MV-4-11 (cell line): Measurements from ENCODE around the gene AOC3.
"Not testable (repeated sequence)": the region's sequence is repeated elsewhere in the genome, so short reads cannot be mapped to it uniquely, and the experiment has no call there.

Experiments used
- DNase-seq: peaks from one replicate; lab custom pipeline; 2025; lab: John Stamatoyannopoulos, UW

AOC3 gene

GRCh38 chr17:42867694-42868261, 16.8 kb downstream of the AOC3 start:
- not testable (repeated sequence) for DNase-seq

GRCh38 chr17:42868338-42868737, 17.3 kb downstream of the AOC3 start:
- no peak for DNase-seq

GRCh38 chr17:42871647-42872046, 20.6 kb downstream of the AOC3 start:
- no peak for DNase-seq

GRCh38 chr17:42872251-42872965, 21.4 kb downstream of the AOC3 start:
- no peak for DNase-seq

- no peak for DNase-seq
Measured at GRCh38 chr17:42873315-42873714, 22.3 kb downstream of the AOC3 start.

GRCh38 chr17:42873932-42874695, 23.1 kb downstream of the AOC3 start:
- not testable (repeated sequence) for DNase-seq

GRCh38 chr17:42877037-42877436, 26.0 kb downstream of the AOC3 start:
- DNase-seq, result no peak

- no peak for DNase-seq
Measured at GRCh38 chr17:42878123-42878880, 27.3 kb downstream of the AOC3 start.

GRCh38 chr17:42878924-42879595, 28.1 kb downstream of the AOC3 start:
- DNase-seq, result no peak

GRCh38 chr17:42879596-42879985, 28.6 kb downstream of the AOC3 start:
- no peak for DNase-seq

- DNase-seq, result no peak
Measured at GRCh38 chr17:42880776-42881310, 29.8 kb downstream of the AOC3 start.

GRCh38 chr17:42881706-42882105, 30.7 kb downstream of the AOC3 start:
- DNase-seq, result not testable (repeated sequence)

GRCh38 chr17:42882166-42882565, 31.2 kb downstream of the AOC3 start:
- DNase-seq, result no peak

- no peak for DNase-seq
Measured at GRCh38 chr17:42883802-42884558, 33.0 kb downstream of the AOC3 start.

GRCh38 chr17:42885806-42886205, 34.8 kb downstream of the AOC3 start:
- DNase-seq, result not testable (repeated sequence)

GRCh38 chr17:42886283-42887176, 35.5 kb downstream of the AOC3 start:
- peak; percentile 22 for DNase-seq

- no peak for DNase-seq
Measured at GRCh38 chr17:42889809-42890208, 38.8 kb downstream of the AOC3 start.

- no peak for DNase-seq
Measured at GRCh38 chr17:42891539-42892152, 40.6 kb downstream of the AOC3 start.

- DNase-seq, result no peak
Measured at GRCh38 chr17:42893359-42893758, 42.4 kb downstream of the AOC3 start.
